ENCODE results near the gene PCYT1A.

PCYT1A gene

DNA sequence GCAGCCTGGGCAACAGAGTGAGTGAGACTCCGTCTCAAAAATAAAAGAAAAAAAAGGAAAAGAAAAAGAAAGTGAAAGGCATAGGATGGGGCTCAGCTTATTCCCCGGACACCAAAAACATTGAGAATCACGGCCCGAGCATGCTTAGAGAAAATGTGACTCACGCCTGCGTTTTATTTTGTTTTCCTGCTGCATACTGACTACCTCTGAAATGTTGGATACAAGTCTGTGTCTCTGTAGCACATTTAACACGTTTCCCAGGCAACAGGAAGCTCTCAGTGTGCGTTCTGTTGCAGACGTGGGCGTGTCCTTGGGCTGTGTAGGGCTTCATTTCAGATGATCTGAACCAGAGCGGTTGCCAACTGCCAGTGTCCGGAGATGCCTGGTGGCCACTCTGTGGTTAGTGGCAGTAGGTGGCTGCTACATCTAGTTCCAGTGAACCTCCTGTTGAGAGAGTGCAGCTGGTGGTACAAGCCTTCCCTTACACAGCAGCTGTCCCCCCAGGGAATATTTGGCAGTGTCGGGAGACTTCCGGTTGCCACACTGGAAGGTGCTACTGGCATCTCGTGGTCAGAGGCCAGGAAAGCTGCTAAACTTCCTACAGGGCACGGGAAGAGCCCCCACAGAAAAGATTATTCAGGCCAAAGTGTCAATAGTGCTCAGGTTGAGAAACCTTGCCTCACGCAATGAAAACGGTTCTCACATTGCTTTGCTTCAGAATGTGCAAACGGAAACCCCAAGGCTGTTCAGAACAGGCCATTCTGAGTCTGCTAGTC lies 68.1 kb downstream of the PCYT1A start:
- peak overlapping the region; percentile 58 for H3K4me3 ChIP-seq (ENCODE audit: low read depth, low read length)
- DNase-seq (ENCODE audit: low read depth) = peak; percentile 80
- TF ChIP-seq, protein P1, sequence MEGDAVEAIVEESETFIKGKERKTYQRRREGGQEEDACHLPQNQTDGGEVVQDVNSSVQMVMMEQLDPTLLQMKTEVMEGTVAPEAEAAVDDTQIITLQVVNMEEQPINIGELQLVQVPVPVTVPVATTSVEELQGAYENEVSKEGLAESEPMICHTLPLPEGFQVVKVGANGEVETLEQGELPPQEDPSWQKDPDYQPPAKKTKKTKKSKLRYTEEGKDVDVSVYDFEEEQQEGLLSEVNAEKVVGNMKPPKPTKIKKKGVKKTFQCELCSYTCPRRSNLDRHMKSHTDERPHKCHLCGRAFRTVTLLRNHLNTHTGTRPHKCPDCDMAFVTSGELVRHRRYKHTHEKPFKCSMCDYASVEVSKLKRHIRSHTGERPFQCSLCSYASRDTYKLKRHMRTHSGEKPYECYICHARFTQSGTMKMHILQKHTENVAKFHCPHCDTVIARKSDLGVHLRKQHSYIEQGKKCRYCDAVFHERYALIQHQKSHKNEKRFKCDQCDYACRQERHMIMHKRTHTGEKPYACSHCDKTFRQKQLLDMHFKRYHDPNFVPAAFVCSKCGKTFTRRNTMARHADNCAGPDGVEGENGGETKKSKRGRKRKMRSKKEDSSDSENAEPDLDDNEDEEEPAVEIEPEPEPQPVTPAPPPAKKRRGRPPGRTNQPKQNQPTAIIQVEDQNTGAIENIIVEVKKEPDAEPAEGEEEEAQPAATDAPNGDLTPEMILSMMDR (IDR thresholded peaks at IDR 0.05; ENCODE audit: insufficient read depth, low read depth, low read length, missing control alignments) = no peak

DNA sequence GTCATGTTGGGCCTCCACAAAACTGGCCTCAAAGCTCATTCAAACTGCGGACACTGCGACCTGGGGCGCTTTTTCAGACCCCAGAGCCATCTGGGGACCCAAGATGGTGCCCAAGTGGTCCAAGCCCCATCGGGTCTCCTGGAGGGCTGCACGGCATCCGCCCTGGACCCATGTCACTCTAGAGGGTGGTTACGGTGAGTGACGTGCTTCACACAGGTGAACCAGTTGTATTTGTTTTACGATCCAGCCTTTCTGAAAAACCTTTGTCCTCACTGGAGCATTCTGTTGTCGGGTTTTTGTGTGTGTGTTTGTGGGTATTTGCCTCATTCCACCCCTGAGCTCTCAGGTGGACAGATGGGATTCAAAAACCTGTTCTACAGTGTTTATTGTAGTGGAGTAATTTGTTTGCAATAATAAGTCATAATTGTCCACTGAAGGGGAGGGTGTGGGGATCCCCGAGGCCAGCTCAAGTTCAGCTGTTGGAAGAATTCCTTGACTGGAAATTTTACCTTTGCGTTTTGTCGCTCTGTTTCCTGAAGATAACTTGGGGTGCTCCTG lies 69.3 kb downstream of the PCYT1A start:
- TF ChIP-seq, protein P1 (IDR thresholded peaks at IDR 0.05; ENCODE audit: insufficient read depth, low read depth, low read length, missing control alignments) = no peak
- DNase-seq (ENCODE audit: low read depth) = no peak
- peak overlapping the region; percentile 58 for H3K4me3 ChIP-seq (ENCODE audit: low read depth, low read length)

DNA sequence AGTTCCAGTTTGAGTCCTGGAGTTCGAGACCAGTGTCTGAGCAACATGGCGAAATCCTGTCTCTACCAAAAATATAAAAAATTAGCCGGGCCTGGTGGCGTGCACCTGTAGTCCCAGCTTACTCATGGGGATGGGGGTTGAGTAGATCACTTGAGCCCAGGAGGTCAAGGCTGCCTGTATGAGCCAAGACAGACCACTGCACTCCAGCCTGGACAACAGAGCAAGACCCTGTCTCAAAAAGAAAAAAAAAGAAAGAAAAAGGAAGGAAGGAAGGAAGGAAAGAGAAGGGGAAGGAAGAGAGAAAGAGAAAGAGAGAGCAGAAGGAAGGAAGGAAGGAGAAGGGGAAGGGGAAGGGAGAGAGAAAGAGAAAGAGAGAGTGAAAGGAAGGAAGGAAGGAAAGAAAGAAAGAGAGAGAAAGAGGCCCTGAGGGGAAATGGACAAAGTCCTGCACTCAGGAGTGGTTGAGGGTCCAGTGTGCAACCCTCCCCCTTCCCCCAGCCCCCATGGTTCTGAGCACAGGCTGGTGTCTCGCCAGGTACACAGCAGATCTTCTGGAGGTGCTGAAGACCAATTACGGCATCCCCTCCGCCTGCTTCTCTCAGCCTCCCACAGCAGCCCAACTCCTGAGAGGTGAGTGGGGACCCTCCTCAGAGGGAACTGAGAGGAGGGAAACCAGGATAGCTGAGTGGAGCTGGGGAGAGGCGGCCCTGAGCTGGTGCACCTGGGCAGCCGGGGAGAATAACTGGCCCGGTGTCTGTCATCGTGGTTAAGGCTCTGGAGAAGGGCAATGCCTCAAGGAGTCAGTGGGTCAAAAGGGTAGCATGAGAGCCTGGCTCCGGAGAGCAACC lies 70.0 kb downstream of the PCYT1A start:
- H3K4me3 ChIP-seq (ENCODE audit: low read depth, low read length) = no peak overlapping the region
- TF ChIP-seq, protein P1 (IDR thresholded peaks at IDR 0.05; ENCODE audit: insufficient read depth, low read depth, low read length, missing control alignments) = no peak
- no peak for DNase-seq (ENCODE audit: low read depth)

DNA sequence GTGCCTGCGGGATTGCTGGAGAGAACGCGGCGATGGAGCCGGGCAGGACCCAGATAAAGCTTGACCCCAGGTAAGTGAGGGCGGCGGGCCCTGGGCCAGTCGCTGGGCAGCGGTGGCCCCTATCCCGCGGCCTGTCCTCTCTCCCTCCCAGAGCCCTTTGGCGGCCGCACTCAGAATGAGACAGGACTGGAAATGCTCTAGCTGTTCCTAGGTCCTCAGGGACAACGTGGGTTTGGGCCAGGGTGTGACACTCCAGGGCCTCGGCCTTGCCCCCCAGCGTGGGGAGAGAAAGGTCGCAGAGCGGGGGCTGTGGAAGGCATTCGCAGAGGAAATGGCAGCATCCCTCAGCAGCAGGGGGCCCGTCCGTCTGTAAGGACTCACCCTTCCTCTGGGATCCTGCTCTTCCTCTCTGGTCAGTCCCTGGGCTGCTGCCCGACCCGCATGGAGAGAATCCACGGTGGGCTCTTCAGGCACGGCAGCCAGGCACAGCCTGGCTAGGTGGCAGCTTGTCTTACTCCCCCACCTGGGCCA lies 70.8 kb downstream of the PCYT1A start:
- no peak overlapping the region for H3K4me3 ChIP-seq (ENCODE audit: low read depth, low read length)
- TF ChIP-seq, protein P1 (IDR thresholded peaks at IDR 0.05; ENCODE audit: insufficient read depth, low read depth, low read length, missing control alignments) = no peak
- DNase-seq (ENCODE audit: low read depth) = no peak

DNA sequence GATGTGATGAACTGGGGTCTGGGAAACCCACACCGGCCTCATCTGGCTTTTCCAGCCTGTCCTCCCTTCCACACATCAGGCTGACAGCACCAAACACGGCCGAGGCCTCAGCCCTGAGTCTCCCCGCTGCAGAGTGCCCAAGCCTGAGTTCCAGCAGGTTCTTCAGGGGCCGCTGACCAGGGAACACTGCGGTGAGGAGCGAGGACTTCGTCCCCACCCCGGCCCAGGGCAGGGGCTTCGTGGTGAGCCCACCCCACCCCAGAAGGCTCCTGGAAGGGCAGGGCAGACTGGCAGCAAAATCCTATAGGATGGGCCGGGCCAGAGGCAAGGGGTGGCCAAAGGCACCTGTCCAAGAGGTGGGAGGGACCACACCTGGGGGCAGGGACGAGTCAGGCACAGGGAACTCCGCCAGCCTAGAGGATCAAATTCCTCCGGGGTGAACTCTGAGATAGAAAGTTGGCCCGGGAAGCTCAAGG lies 71.4 kb downstream of the PCYT1A start, which contains the start of gene SLC51A:
Gene SLC51A (plus strand): TSS at position 446 of the 476 bp plus-strand sequence. CDS start 179 bp downstream, outside the sequence.
- no peak within 1 kb of the TSS for H3K4me3 ChIP-seq (ENCODE audit: low read depth, low read length)
- TF ChIP-seq, protein P1 (IDR thresholded peaks at IDR 0.05; ENCODE audit: insufficient read depth, low read depth, low read length, missing control alignments) = no peak
- DNase-seq (ENCODE audit: low read depth) = no peak

DNA sequence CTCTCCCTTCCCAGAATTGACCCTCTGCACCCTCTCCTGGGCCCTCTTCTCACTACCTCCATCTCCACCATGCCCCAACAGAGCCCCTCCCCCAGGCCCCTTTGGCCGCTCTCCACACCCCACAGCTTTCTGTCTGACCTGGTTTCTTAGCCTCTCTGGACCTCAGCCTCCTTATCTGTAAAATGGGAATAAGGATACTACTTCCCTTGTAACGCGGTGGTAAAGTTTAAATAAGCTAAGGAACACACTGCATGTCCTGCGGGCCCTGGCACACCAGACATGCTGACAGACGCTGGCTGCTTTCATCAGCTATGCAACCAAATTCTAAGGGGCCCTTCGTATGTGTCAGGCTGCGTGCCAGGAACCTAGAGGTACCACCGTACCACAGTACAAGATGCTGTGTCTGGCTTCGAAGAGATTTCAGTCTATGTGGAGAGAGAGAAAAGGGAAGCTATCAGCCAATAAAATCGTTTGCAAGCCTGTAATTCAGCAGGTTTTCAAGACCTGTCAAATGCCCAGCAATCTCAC lies 72.0 kb downstream of the PCYT1A start:
- no peak overlapping the region for H3K4me3 ChIP-seq (ENCODE audit: low read depth, low read length)
- no peak for DNase-seq (ENCODE audit: low read depth)
- TF ChIP-seq, protein P1 (IDR thresholded peaks at IDR 0.05; ENCODE audit: insufficient read depth, low read depth, low read length, missing control alignments) = no peak
